Endothelial cell of umbilical vein (primary cell): ENCODE measurements around the gene DENND1C. TPM values are rescaled to one million over a fixed set of nuclear protein-coding genes. Genes with fewer than 3 reads are reported as not detected.

Experiments
- BruUV-seq: library from RNA; stranded (reverse); fragments of 400-500 nt; replicated peaks from 2 replicates; lab custom pipeline; 2021; lab: Mats Ljungman, UMichigan
- CTCF ChIA-PET: fragments of 300-600, 350-600 bp; sonication (Branson Sonifier 250); formaldehyde crosslinking; loops from one replicate; lab custom pipeline; 2021; ENCODE audit warnings: antibody characterized with exemption, inconsistent platforms; lab: Charles Lee
- POLR2A ChIA-PET: fragments of 300-600, 350-600 bp; sonication (Branson Sonifier 250); formaldehyde crosslinking; loops from one replicate; lab custom pipeline; 2021; ENCODE audit warnings: antibody characterized with exemption, inconsistent platforms; lab: Charles Lee
- DNase-seq: peaks from one replicate; pipeline ENCODE4 v3.0.0-alpha.2; 2011; ENCODE audit warnings: low read depth, low spot score
- FAIRE-seq: peaks from 2 replicates; lab custom pipeline; 2011; peaks lifted over from hg19 to GRCh38; lab: Jason Lieb, UNC
- H2AFZ ChIP-seq: 2 replicates; pipeline ENCODE4 v1.6.0; 2012; ENCODE audit warnings: low read depth, low read length, control low read depth, inconsistent platforms
- H3K27ac ChIP-seq: 2 replicates; pipeline ENCODE4 v1.5.1; 2011; ENCODE audit warnings: low read depth, mild to moderate bottlenecking, control low read depth, low read length, moderate library complexity; ENCODE audit not compliant: insufficient read depth
- H3K27me3 ChIP-seq, 2 experiments: 2 replicates each; pipeline versions ENCODE4 v1.6.0 to v1.6.1; 2011; ENCODE audit warnings: low read length in 2 of 2, mixed read lengths in 1 of 2; ENCODE audit not compliant: control insufficient read depth in 2 of 2, insufficient read depth in 2 of 2
- H3K36me3 ChIP-seq, 2 experiments: 2 replicates in 1 of 2; 3 replicates in 1 of 2; pipeline ENCODE4 v1.5.1; 2011; ENCODE audit warnings: low read length in 2 of 2, mild to moderate bottlenecking in 1 of 2, moderate library complexity in 1 of 2; ENCODE audit not compliant: control insufficient read depth in 2 of 2, insufficient read depth in 2 of 2; ENCODE audit errors: extremely low read depth in 1 of 2
- H3K4me1 ChIP-seq: 3 replicates; pipeline ENCODE4 v1.5.1; 2011; ENCODE audit warnings: mild to moderate bottlenecking, low read length; ENCODE audit not compliant: control insufficient read depth, insufficient read depth; ENCODE audit errors: extremely low read depth
- H3K4me2 ChIP-seq: 2 replicates; pipeline ENCODE4 v1.6.1; 2011; ENCODE audit warnings: low read length, control low read depth, mixed read lengths; ENCODE audit not compliant: insufficient read depth
- H3K4me3 ChIP-seq, 3 experiments: fragments of 200-600 bp in 1 of 3; sonication (generic), shearing (Covaris generic) in 1 of 3; replicated peaks in 1 of 3; 2 replicates each; pipeline ENCODE4 v1.5.1; 2011 to 2016; ENCODE audit warnings: control low read depth in 3 of 3, low read length in 3 of 3, mild to moderate bottlenecking in 2 of 3, inconsistent platforms in 1 of 3, low read depth in 1 of 3, moderate library complexity in 1 of 3; ENCODE audit not compliant: insufficient read depth in 1 of 3
- H3K79me2 ChIP-seq: 2 replicates; pipeline ENCODE4 v1.6.0; 2012; ENCODE audit warnings: low read length, inconsistent platforms; ENCODE audit not compliant: control insufficient read depth, insufficient read depth
- H3K9ac ChIP-seq: replicated peaks from 2 replicates; pipeline ENCODE3; 2011; ENCODE audit warnings: low read length, control low read depth; ENCODE audit not compliant: insufficient read depth; ENCODE audit errors: extremely low read depth
- H3K9me1 ChIP-seq: replicated peaks from 3 replicates; pipeline ENCODE4 v1.6.0; 2011; ENCODE audit warnings: mild to moderate bottlenecking, low read length; ENCODE audit not compliant: control insufficient read depth, insufficient read depth; ENCODE audit errors: extremely low read depth
- H3K9me3 ChIP-seq: replicated peaks from 2 replicates; pipeline ENCODE4 v1.5.1; 2012; ENCODE audit warnings: low read length, inconsistent platforms; ENCODE audit not compliant: control insufficient read depth, insufficient read depth
- H4K20me1 ChIP-seq: replicated peaks from 2 replicates; pipeline ENCODE3; 2011; ENCODE audit warnings: mild to moderate bottlenecking, low read length; ENCODE audit not compliant: control insufficient read depth, insufficient read depth; ENCODE audit errors: extremely low read depth
- EZH2 ChIP-seq: IDR thresholded peaks from 2 replicates; pipeline ENCODE4 v1.6.1; 2012; ENCODE audit warnings: borderline replicate concordance, low read depth, mild to moderate bottlenecking, moderate library complexity, low read length, inconsistent platforms; ENCODE audit not compliant: severe bottlenecking
- FOS ChIP-seq: IDR thresholded peaks from 2 replicates; pipeline ENCODE4 v1.6.1; 2011; ENCODE audit warnings: mild to moderate bottlenecking, low read length, moderate library complexity, borderline replicate concordance; ENCODE audit not compliant: insufficient read depth
- GATA2 ChIP-seq: IDR thresholded peaks from 2 replicates; pipeline ENCODE4 v1.7.0; 2011; ENCODE audit warnings: low read depth, mild to moderate bottlenecking, moderate library complexity, mixed read lengths, low read length; ENCODE audit not compliant: insufficient read length, insufficient read depth
- JUN ChIP-seq: IDR thresholded peaks from 2 replicates; pipeline ENCODE4 v1.6.1; 2011; ENCODE audit warnings: borderline replicate concordance, low read depth; ENCODE audit not compliant: insufficient read length, insufficient read depth
- MYC ChIP-seq: IDR thresholded peaks from one replicate; pipeline ENCODE4 v1.6.1; 2011; ENCODE audit warnings: mild to moderate bottlenecking, low read depth, low read length
- POLR2A ChIP-seq: IDR thresholded peaks from 2 replicates; pipeline ENCODE4 v1.6.1; 2012; ENCODE audit warnings: low read depth, mild to moderate bottlenecking, control low read depth, low read length
- POLR2AphosphoS5 ChIP-seq: IDR thresholded peaks from 2 replicates; pipeline ENCODE4 v1.6.1; 2012; ENCODE audit warnings: low read depth, mild to moderate bottlenecking, control low read depth, low read length, moderate library complexity; ENCODE audit not compliant: insufficient read depth
- dilution Hi-C: fragments of 300-500 bp; cut with MboI; formaldehyde crosslinking; loops from one replicate; pipeline ENCODE4 v1.15.0; 2019; ENCODE audit warnings: low sequenced_read_pairs; ENCODE audit not compliant: extremely low pct_ligation_motif_present
- intact Hi-C: fragments of 100-400 bp; cut with micrococcal nuclease; formaldehyde crosslinking; loops from one replicate; pipeline ENCODE4 v1.10.0; 2022
- polyA plus RNA-seq, 4 experiments: library from polyadenylated mRNA; depleted of rRNA in 3 of 4; stranded (reverse) in 3 of 4; unstranded in 1 of 4; fragments of >200 nt; gene quantifications; 2 replicates each; pipeline versions ENCODE4 v1.2.1 to v1.2.3, GENCODE V29; 2011 to 2012; ENCODE audit warnings: missing spikeins in 1 of 4
- total RNA-seq: library from RNA; stranded (reverse); gene quantifications from 2 replicates; pipeline ENCODE4 v1.2.3, GENCODE V29; 2021
- TF ChIP-seq, protein P1 (sequence below), 2 donors: IDR thresholded peaks; 1 replicate in 1 of 2; 2 replicates in 1 of 2; pipeline ENCODE4 v1.5.1; 2011; ENCODE audit warnings: low read length in 2 of 2, mild to moderate bottlenecking in 2 of 2, moderate library complexity in 2 of 2, control low read depth in 1 of 2, inconsistent platforms in 1 of 2, low read depth in 1 of 2; ENCODE audit not compliant: insufficient read depth in 1 of 2; ENCODE audit errors: extremely low read depth in 1 of 2
- TF ChIP-seq, protein P2 (sequence below): IDR thresholded peaks from 2 replicates; pipeline ENCODE4 v1.6.1; 2011; ENCODE audit not compliant: insufficient read depth, insufficient read length

Gene DENND1C
- total and polyA plus RNA-seq, 2 donors (not counting 3 experiments of a cell fraction or from before 2014, with no cell fraction given): not detected

DNA sequence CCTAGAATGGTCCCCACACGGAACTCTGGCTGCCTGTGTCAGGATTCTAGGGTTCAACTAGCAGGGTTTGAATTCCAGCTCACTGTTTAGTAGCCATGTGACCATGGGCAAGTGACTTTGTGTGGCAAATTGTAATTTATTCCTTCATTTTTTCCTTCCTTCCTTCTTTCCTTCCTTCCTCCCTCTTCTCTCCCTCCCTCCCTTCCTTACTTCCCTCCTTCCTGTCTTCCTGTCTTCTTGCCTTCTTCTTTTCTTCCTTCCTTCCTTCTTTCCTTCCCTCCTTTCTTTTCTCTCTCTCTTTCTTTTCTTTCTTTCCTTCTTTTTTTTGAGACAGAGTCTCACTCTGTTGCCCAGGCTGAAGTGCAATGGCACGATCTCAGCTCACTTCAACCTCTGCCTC lies 8.5 kb upstream of the DENND1C start:
- H3K27me3 ChIP-seq: no peaks in the 10 kb centered on the region
- H4K20me1 ChIP-seq: no peaks in the 10 kb centered on the region
- BruUV-seq: no TSS peak
- DNase-seq (no peak), FAIRE-seq (no peak)
- TF ChIP-seq, protein P1, sequence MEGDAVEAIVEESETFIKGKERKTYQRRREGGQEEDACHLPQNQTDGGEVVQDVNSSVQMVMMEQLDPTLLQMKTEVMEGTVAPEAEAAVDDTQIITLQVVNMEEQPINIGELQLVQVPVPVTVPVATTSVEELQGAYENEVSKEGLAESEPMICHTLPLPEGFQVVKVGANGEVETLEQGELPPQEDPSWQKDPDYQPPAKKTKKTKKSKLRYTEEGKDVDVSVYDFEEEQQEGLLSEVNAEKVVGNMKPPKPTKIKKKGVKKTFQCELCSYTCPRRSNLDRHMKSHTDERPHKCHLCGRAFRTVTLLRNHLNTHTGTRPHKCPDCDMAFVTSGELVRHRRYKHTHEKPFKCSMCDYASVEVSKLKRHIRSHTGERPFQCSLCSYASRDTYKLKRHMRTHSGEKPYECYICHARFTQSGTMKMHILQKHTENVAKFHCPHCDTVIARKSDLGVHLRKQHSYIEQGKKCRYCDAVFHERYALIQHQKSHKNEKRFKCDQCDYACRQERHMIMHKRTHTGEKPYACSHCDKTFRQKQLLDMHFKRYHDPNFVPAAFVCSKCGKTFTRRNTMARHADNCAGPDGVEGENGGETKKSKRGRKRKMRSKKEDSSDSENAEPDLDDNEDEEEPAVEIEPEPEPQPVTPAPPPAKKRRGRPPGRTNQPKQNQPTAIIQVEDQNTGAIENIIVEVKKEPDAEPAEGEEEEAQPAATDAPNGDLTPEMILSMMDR (IDR thresholded peaks at IDR 0.05; ENCODE audit: extremely low read depth in 1 of 2, insufficient read depth in 1 of 2, low read depth in 1 of 2, low read length in 2 of 2): no peak
- TF ChIP-seq GATA2: no peak
- TF ChIP-seq FOS: no peak
- dilution Hi-C loops (no loop called here), intact Hi-C loops (no loop called here)
- no peak overlapping the region for H3K4me3 ChIP-seq
- H3K4me1 ChIP-seq: no peaks in the 10 kb centered on the region
- no peaks in the 10 kb centered on the region for H3K9me3 ChIP-seq
- no peak overlapping the region for H3K9ac ChIP-seq
- CTCF ChIA-PET: interaction anchor here (1.0 to 1.5 kb wide), 3 partner anchors 8 to 50 kb away, joined by 3 read pairs; partner anchors contain the start of gene DENND1C
- no peak overlapping the region for H3K4me2 ChIP-seq
- H3K36me3 ChIP-seq: no peaks in the 10 kb centered on the region
- no peak overlapping the region for H3K27ac ChIP-seq
- POLR2A ChIA-PET: no interaction called here
- H3K9me1 ChIP-seq: no peaks in the 10 kb centered on the region
- no peak overlapping the region for H2AFZ ChIP-seq
- H3K79me2 ChIP-seq: no peaks in the 10 kb centered on the region

DNA sequence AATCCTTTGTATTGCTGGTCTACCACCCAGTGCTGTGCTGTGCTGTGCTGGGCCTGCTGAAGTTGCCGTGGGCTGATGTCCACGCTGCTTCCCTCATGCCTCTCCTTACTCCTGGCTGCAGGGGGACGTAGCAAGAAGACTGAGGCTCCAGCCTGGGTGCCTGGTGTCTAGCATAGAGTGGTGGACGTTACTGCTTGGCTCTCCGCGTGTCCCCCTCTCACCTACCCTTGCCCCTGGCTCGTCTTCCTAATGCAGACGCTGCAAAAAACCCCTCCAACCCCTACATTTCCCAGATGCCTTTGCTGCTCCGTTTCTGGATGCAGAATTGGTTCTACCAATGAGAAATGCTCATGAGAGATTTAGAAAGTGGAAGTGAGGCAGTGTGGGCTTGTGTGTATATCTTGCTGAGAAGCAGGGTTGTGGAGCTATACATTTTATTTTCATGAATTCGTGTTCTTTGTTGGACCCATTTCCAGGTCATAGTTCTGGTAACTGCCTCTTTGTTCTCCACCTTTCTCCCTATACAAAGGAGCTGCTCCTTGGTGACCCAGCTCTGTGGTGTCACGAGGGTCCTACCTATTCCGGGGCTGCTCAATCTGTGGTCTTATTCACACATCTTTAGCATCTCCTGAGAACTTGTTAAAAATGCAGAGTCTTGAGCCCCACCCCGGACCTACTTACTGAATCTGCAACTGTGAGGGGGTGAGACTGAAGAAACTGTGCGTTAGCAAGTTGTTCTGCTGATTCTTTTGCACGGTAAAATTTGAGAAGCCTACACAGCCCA lies 7.9 kb upstream of the DENND1C start:
- H4K20me1 ChIP-seq: no peaks in the 10 kb centered on the region
- intact Hi-C loops: loop anchor here (5.0 kb wide), 1 partner anchor 913 kb away; no protein-coding TSS in a partner anchor
- POLR2A ChIA-PET: no interaction called here
- no peak overlapping the region for H3K27ac ChIP-seq
- BruUV-seq: no TSS peak
- H3K4me1 ChIP-seq: no peaks in the 10 kb centered on the region
- dilution Hi-C loops: no loop called here
- H3K4me2 ChIP-seq: no peak overlapping the region
- no peak overlapping the region for H3K4me3 ChIP-seq
- no peaks in the 10 kb centered on the region for H3K27me3 ChIP-seq
- no peaks in the 10 kb centered on the region for H3K79me2 ChIP-seq
- H3K36me3 ChIP-seq: no peaks in the 10 kb centered on the region
- DNase-seq: no peak
- H3K9me3 ChIP-seq: no peaks in the 10 kb centered on the region
- FAIRE-seq: no peak
- H3K9ac ChIP-seq: no peak overlapping the region
- H2AFZ ChIP-seq: no peak overlapping the region
- no peak for TF ChIP-seq JUN
- no peak for TF ChIP-seq EZH2
- no peak for TF ChIP-seq POLR2AphosphoS5
- TF ChIP-seq FOS: no peak
- TF ChIP-seq, protein P2, sequence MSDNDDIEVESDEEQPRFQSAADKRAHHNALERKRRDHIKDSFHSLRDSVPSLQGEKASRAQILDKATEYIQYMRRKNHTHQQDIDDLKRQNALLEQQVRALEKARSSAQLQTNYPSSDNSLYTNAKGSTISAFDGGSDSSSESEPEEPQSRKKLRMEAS: no peak
- no peak for TF ChIP-seq MYC
- no peak for TF ChIP-seq GATA2
- no peak for TF ChIP-seq POLR2A
- TF ChIP-seq, protein P1 (IDR thresholded peaks at IDR 0.05; ENCODE audit: extremely low read depth in 1 of 2, insufficient read depth in 1 of 2, low read depth in 1 of 2, low read length in 2 of 2): no peak
- CTCF ChIA-PET: interaction anchor here (1.0 kb wide), 1 partner anchor 8 kb away, joined by 3 read pairs; the partner anchor contains the start of gene DENND1C
- no peaks in the 10 kb centered on the region for H3K9me1 ChIP-seq
